Spleen (tissue), 7 donors: Measurements from ENCODE around the gene THOC5.

ENCODE experiments used
- CTCF ChIP-seq, 11 experiments: fragments of 200-600 bp in 7 of 11; fragments of 450-650 bp in 4 of 11; sonication (generic) in 4 of 11; IDR thresholded peaks in 8 of 11; conservative IDR thresholded peaks in 3 of 11; 1 replicate in 7 of 11; 2 replicates in 4 of 11; pipeline versions ENCODE4 v1.4.0 to v1.8.0; 2016 to 2021; ENCODE audit warnings: antibody characterized with exemption in 11 of 11, inconsistent platforms in 4 of 11, mild to moderate bottlenecking in 1 of 11
- POLR2AphosphoS5 ChIP-seq, 3 donors: sonication (generic); formaldehyde crosslinking; IDR thresholded peaks; one replicate each; pipeline ENCODE4 v1.5.1; 2017; ENCODE audit warnings: antibody characterized with exemption in 3 of 3
- donor health status: DM: no; HTN: no; CAD: no; lungs with moderate emphysema.
- donor health status: DM: no; HTN: no; CAD: no.
- donor health status: DM: no; HTN: no; CAD: no.

GRCh38 chr22:29530716-29531115 is 22.8 kb downstream of the THOC5 start:
- TF ChIP-seq CTCF (IDR thresholded peaks at IDR 0.05 in 8 of 11, conservative IDR thresholded peaks at IDR 0.05 in 3 of 11) = no peak
- TF ChIP-seq POLR2AphosphoS5 (IDR thresholded peaks at IDR 0.05) = no peak
